HL-60/S4 (cell line): ENCODE results near the gene UBL3.

Experiments
- in situ Hi-C: fragments of 300-500 bp; cut with MboI; formaldehyde crosslinking; loops from 2 replicates; pipeline ENCODE4 v1.14.3; 2022; ENCODE audit warnings: low sequenced_read_pairs

The UBL3 gene

GRCh38 chr13:29857085-29857484 is 6.7 kb upstream of the UBL3 start:
- in situ Hi-C loops, result no loop called here

- in situ Hi-C loops, result no loop called here
These were observed 6.0 kb upstream of the UBL3 start for GRCh38 chr13:29856426-29856825.

DNA sequence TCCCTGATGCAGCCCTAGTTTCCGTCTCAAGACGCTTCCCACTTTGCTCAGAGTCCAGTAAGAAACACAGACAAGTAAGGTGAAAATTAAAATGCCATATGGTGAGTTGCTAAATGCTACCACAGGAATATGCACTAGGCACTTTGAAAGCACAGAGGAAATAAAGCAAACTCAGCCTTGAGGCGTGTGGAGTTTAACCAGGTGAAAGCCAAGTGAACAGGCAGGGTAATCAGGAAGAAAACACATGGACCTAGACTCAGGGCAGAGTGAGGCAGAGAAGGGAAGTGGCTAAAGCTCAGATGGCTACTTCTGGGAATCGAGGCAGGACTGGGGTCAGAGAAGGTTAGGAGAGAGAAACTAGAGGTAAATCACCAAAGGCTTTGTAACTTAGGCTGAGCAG is 5.4 kb upstream of the UBL3 start:
- in situ Hi-C loops, result no loop called here

DNA sequence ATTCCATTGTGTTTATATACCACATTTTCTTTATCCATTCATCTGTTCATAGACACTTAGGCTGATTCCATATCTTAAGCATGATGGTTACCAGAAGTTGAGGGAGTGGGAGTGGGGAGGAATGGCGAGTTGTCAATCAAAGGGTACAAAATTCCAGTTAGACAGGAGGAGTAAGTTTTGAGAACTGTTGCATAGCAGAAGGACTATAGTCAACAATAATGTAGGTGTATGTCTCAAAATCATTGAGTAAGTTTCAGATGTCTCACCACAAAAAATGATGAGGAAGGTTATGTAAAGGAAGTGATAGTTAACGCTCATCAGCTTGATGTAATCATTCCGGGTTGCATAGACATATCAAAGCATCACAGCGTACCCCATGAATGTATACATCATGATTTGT is 4.6 kb upstream of the UBL3 start:
- in situ Hi-C loops, result no loop called here

DNA sequence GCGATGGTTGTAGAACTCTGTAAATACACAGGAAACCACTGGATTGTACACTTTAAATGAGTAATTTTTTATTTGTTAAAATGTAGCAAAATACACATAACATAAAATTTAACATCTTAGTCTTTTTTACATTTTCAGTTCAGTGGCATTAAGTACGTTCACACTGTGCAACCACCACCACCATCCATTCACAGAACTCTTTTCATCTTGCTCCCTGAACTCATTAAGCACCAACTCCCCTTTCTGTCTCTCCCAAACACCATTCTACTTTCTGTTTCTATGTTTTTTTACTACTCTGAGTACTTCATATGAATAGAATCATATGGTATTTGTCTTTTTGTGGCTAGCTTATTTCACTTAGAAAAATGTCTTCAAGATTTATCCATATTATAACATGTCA is 2.7 kb upstream of the UBL3 start:
- in situ Hi-C loops, result no loop called here

GRCh38 chr13:29852472-29853054 is 2.1 kb upstream of the UBL3 start:
- in situ Hi-C loops, result no loop called here

DNA sequence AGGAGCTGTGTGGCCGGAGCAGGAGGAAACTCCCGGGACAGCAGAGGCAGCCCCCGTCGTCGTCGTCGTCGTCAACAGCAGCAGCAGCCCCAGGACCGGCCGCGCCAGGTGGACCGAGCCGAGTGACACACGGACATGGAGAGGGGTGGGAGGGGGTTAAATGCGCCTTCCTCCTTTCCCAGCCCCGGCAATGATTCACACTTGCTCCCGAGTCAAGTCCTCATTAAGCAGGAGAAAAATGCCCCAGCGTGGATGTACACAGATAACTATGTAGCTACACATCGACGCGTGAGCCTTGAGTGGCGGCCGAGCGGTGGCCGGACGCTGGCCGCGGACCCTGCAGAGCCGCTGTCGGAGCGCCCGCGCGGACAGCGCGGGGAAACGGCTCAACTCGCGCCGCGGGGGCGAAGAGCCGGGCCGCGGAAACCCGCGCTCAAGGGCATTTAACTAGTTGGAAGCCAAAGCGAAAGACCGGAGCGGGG is 645 bp downstream of the UBL3 start:
- in situ Hi-C loops, result no loop called here

GRCh38 chr13:29849071-29849631 is 1.3 kb downstream of the UBL3 start:
- in situ Hi-C loops, result no loop called here

- in situ Hi-C loops, result no loop called here
These were observed 2.9 kb downstream of the UBL3 start for GRCh38 chr13:29847501-29847983.

DNA sequence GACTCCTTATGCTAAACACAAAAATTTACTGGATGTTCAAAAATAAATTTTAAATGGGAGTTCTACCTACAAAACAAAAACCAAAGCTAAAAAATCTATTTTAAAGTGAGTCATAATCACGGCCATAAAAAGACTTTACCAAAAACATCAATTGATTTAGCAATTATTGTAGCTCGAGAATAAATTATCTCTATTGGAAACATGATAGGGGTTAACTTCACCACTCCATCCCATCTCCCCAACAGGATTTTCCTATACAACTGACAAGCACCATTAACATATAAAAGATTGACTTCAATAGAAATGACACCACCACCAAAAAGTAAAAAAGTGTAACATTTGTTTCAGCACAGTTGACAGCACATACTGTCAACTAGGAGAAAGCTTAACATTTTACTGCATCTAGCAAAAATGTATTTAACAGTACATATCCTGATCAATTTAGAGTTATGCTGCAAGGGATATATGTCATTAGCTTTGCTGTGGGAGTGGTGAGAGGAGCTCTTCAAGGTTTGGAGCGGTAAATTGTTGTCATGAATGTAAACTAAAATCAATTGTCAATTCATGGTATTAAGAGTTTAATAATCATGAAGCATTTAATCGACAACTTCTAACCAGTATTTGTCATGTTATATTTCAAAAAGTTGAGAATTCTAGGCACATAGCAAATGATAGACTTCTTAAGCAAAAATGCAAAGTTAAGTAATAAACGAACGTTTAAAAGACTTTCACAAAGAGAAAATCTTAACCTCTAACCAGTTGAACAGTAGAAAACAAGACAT is 3.8 kb downstream of the UBL3 start:
- in situ Hi-C loops, result no loop called here

GRCh38 chr13:29845440-29846056 is 4.9 kb downstream of the UBL3 start:
- in situ Hi-C loops, result no loop called here

- in situ Hi-C loops, result no loop called here
These were observed 6.0 kb downstream of the UBL3 start for GRCh38 chr13:29844441-29844840.

GRCh38 chr13:29840585-29840984 is 9.8 kb downstream of the UBL3 start:
- in situ Hi-C loops, result no loop called here

- in situ Hi-C loops, result no loop called here
These were observed 14.9 kb downstream of the UBL3 start for GRCh38 chr13:29835280-29836061.

GRCh38 chr13:29832761-29833298 is 17.6 kb downstream of the UBL3 start:
- in situ Hi-C loops, result no loop called here

- in situ Hi-C loops, result no loop called here
These were observed 20.4 kb downstream of the UBL3 start for GRCh38 chr13:29830000-29830399.

DNA sequence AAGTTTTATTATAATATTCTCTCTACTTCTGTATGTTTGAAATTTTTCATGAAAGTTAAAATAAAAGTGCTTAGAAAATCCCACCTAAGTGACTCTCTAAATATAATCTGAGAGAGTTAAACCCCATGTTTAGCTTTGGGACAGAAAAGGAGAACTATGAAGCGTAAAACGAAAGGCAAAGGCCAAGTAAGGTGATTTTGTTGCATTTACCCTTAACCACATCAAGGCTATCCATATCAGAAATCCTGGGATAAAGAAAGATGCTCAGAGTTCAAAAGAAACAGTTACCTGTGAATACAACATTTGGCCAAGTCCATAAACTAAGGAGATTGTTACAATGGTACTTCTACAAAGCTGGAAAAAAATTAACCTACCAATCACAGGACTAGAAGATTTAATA is 31.3 kb downstream of the UBL3 start:
- in situ Hi-C loops, result no loop called here

GRCh38 chr13:29817604-29818378 is 32.6 kb downstream of the UBL3 start:
- in situ Hi-C loops, result no loop called here

DNA sequence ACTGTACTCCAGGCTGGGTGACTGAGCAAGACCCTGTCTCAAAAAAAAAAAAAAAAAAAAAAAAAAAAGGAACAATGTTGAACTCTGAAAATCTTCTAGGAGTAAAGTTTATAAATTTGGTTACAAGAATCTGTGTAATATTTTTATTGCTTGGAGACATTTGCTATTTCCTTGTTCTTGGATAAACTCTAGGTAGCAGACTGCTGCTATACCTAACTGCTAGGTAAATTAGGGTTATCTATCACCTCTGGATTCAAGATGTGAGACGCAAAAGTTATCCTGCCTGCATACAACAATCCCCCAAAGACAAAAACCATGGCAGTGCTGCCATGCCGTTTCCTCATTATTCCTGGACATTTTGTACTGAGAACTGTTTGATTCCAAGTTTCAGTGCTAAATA is 33.7 kb downstream of the UBL3 start:
- in situ Hi-C loops, result no loop called here

- in situ Hi-C loops, result no loop called here
These were observed 35.1 kb downstream of the UBL3 start for GRCh38 chr13:29815336-29815735.
